DND-41 (cell line): ENCODE results near the gene PLAC9.

ENCODE experiments used
- ATAC-seq: fragments of 200-7000 bp; cut with Tn5 transposase; 3 replicates; pipeline ENCODE4 v1.9.1; 2021; ENCODE audit warnings: low read depth; ENCODE audit not compliant: insufficient read depth
- DNase-seq: peaks from one replicate; pipeline ENCODE4 v3.0.0-alpha.2; 2020
- H2AFZ ChIP-seq: 2 replicates; pipeline ENCODE4 v1.6.0; 2012; ENCODE audit warnings: low read depth, low read length
- H3K27ac ChIP-seq: 2 replicates; pipeline ENCODE4 v1.5.1; 2012; ENCODE audit warnings: low read length, inconsistent platforms
- H3K27me3 ChIP-seq: fragments of 200-600 bp; sonication (generic); 2 replicates; pipeline ENCODE4 v1.6.0; 2012; ENCODE audit warnings: low read length, mild to moderate bottlenecking, inconsistent platforms; ENCODE audit not compliant: insufficient read depth, poor library complexity
- H3K36me3 ChIP-seq: 2 replicates; pipeline ENCODE4 v1.5.1; 2012; ENCODE audit warnings: low read length, inconsistent platforms; ENCODE audit not compliant: insufficient read depth
- H3K4me1 ChIP-seq: 2 replicates; pipeline ENCODE4 v1.5.1; 2012; ENCODE audit warnings: mild to moderate bottlenecking, low read length; ENCODE audit not compliant: insufficient read depth
- H3K4me2 ChIP-seq: 2 replicates; pipeline ENCODE4 v1.6.0; 2012; ENCODE audit warnings: mild to moderate bottlenecking, moderate library complexity, low read length, inconsistent platforms; ENCODE audit not compliant: insufficient read depth
- H3K4me3 ChIP-seq, 2 experiments: fragments of 200-600 bp in 1 of 2; shearing (Covaris generic) in 1 of 2; 2 replicates each; pipeline ENCODE4 v1.5.1; 2012 to 2016; ENCODE audit warnings: inconsistent platforms in 2 of 2, low read length in 2 of 2, mild to moderate bottlenecking in 2 of 2, low read depth in 1 of 2, moderate library complexity in 1 of 2
- H3K79me2 ChIP-seq: 2 replicates; pipeline ENCODE4 v1.6.0; 2012; ENCODE audit warnings: low read length, inconsistent platforms; ENCODE audit not compliant: insufficient read depth
- H3K9ac ChIP-seq: 2 replicates; pipeline ENCODE4 v1.6.0; 2012; ENCODE audit warnings: low read depth, mild to moderate bottlenecking, inconsistent platforms, low read length, moderate library complexity
- H3K9me3 ChIP-seq: 2 replicates; pipeline ENCODE4 v1.5.1; 2012; ENCODE audit warnings: low read length, moderate library complexity, mild to moderate bottlenecking, inconsistent platforms; ENCODE audit not compliant: insufficient read depth, severe bottlenecking
- H4K20me1 ChIP-seq: 2 replicates; pipeline ENCODE4 v1.6.0; 2012; ENCODE audit warnings: low read length; ENCODE audit not compliant: insufficient read depth
- CTCF ChIP-seq: IDR thresholded peaks from 2 replicates; pipeline ENCODE4 v1.5.1; 2012; ENCODE audit warnings: borderline replicate concordance, low read length, moderate library complexity, mild to moderate bottlenecking; ENCODE audit not compliant: poor library complexity, severe bottlenecking; ENCODE audit errors: extremely low read depth
- EZH2 ChIP-seq: IDR thresholded peaks from 3 replicates; pipeline ENCODE4 v1.6.1; 2012; ENCODE audit warnings: borderline replicate concordance, low read depth, mild to moderate bottlenecking, moderate library complexity, low read length, inconsistent platforms; ENCODE audit not compliant: severe bottlenecking

PLAC9 gene

GRCh38 chr10:80165173-80165572, 32.6 kb downstream of the PLAC9 start:
- peaks cover 71% of the 10 kb centered on the region for H3K36me3 ChIP-seq

DNA sequence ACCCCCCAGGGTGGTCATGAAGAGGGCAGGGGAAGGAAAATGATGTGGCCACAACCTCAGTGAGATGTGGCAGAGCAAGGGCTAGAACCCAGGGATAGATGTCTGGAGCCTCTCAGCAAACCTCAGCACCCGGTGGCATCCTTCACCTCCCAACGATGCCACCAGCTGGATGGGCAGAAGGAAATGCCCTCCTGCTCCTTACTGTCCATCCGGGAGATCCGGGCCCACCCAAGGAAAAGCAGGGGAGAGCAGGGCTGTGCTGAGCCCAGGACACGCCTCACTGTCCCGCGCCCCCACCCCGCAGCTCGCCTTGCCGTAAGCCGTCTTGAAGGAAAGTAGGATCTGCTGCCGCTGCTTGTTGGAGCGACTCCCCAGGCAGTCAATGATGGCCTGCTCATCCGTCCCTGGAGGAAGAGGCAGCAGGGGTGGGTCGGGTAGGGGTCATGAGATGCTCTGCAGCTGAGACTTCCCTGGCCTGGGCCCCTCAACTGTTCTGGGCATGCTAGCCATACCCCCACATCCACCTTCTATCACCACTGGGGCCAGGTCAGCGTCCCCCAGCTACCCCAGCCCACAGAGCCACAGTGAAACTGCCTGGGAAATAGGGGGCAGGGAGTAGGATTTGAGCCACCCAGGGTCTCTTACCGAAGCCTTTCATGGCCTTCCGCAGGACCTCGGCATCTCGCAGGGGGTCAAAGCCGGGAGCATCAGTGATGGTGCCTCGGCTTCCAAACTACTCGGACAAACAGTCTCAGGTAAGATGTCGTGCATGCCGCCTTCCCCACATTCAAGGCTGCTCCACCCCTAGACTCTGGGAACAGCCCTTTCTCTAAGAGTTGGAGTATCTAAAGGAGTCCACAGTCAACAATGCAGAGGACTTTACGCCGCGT, 34.3 kb downstream of the PLAC9 start:
- no peaks in the 10 kb centered on the region for H3K27me3 ChIP-seq
- no peaks in the 10 kb centered on the region for H3K4me1 ChIP-seq
- H3K27ac ChIP-seq, result no peak overlapping the region
- ATAC-seq (no peak), DNase-seq (no peak)
- no peaks in the 10 kb centered on the region for H3K9me3 ChIP-seq
- H3K79me2 ChIP-seq, result no peaks in the 10 kb centered on the region
- H3K4me3 ChIP-seq, result no peak overlapping the region
- peaks cover 46% of the 10 kb centered on the region for H4K20me1 ChIP-seq
- H3K4me2 ChIP-seq, result no peak overlapping the region
- peaks cover 56% of the 10 kb centered on the region for H3K36me3 ChIP-seq
- H2AFZ ChIP-seq, result no peak overlapping the region
- no peak for TF ChIP-seq EZH2
- TF ChIP-seq CTCF, result no peak
- no peak overlapping the region for H3K9ac ChIP-seq

More at GRCh38 chr10:80165173-80165572, 32.6 kb downstream of the PLAC9 start:
- Histone ChIP-seq H3K4me3 (no peak overlapping the region), H4K20me1 (peaks cover 32% of the 10 kb centered on the region), H3K79me2 (no peaks in the 10 kb centered on the region), H3K9me3 (no peaks in the 10 kb centered on the region), H3K27me3 (no peaks in the 10 kb centered on the region), H2AFZ (no peak overlapping the region), H3K27ac (no peak overlapping the region), H3K4me1 (no peaks in the 10 kb centered on the region), H3K9ac (no peak overlapping the region), H3K4me2 (no peak overlapping the region)
- TF ChIP-seq EZH2, result no peak
- TF ChIP-seq CTCF, result no peak
- no peak for DNase-seq
- ATAC-seq, result no peak

DNA sequence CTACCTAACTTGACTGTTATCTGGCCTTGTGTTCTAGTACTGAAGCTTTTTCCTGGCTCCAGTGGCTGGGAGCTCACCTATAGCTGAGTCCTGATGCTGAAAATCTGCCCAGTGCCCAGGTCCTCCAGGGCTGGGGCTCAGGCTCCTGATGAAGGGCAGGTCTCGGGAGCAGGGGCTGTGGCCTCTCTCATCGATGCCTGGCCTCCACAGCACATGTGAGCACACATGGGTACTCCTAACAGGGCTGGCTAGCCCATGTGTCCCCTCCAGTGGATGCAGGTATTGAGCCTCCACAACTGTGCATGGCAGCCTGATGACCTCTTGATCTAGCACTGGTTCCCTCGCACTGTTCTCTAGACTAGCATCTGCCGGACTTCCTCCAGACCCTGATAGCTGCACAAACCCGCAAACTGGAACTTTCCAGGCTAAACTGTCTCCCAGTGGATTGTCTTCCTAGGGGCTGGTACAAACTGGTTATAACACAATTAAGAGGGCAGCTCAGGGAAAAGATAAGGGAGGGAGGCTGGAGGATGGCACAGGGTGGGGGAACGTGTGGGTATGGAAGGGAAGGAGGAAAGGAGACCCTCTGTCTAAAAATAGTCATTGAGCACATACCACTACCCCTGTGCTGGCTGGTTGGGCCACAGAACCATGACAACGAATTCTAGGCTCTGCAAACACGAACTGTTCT, 35.1 kb downstream of the PLAC9 start:
- DNase-seq (no peak), ATAC-seq (no peak)
- Histone ChIP-seq H3K27ac (no peak overlapping the region), H2AFZ (no peak overlapping the region), H3K9me3 (no peaks in the 10 kb centered on the region), H3K36me3 (peaks cover 48% of the 10 kb centered on the region), H3K4me1 (no peaks in the 10 kb centered on the region), H3K9ac (no peak overlapping the region), H3K4me3 (no peak overlapping the region), H4K20me1 (peaks cover 54% of the 10 kb centered on the region), H3K79me2 (no peaks in the 10 kb centered on the region), H3K27me3 (no peaks in the 10 kb centered on the region), H3K4me2 (no peak overlapping the region)
- no peak for TF ChIP-seq CTCF
- TF ChIP-seq EZH2, result no peak
